Large intestine (tissue), 3 donors: ENCODE measurements around the gene DUSP10. TPM values are rescaled to one million over a fixed set of nuclear protein-coding genes. Genes with fewer than 3 reads are reported as not detected.

Experiments used
- DNase-seq, 2 donors: peaks; one replicate each; pipeline versions ENCODE4 v3.0.0 to v3.0.0-alpha.2; 2013
- H3K27ac ChIP-seq: one replicate; pipeline ENCODE4 v1.5.1; 2013; ENCODE audit warnings: low read length
- H3K27me3 ChIP-seq: 2 replicates; pipeline ENCODE4 v1.6.1; 2013; ENCODE audit warnings: low read length; ENCODE audit not compliant: control insufficient read depth, insufficient read depth
- H3K36me3 ChIP-seq: 2 replicates; pipeline ENCODE4 v1.6.1; 2013; ENCODE audit warnings: low read length; ENCODE audit not compliant: control insufficient read depth, insufficient read depth
- H3K4me1 ChIP-seq: one replicate; pipeline ENCODE4 v1.6.1; 2013; ENCODE audit warnings: low read length; ENCODE audit not compliant: control insufficient read depth, insufficient read depth
- H3K4me3 ChIP-seq: one replicate; pipeline ENCODE4 v1.5.1; 2013; ENCODE audit warnings: low read length
- H3K9me3 ChIP-seq: one replicate; pipeline ENCODE4 v1.6.1; 2013; ENCODE audit warnings: mild to moderate bottlenecking, low read depth, low read length, moderate library complexity; ENCODE audit not compliant: control insufficient read depth
- WGBS: methylation state at CpG from one replicate; pipeline ENCODE4 v1.1.5; 2013; ENCODE audit warnings: low lambda C conversion rate; ENCODE audit not compliant: insufficient coverage; 5-methylcytosine and 5-hydroxymethylcytosine counted together
- polyA plus RNA-seq: library from polyadenylated mRNA; unstranded; fragments of 120-200 nt; gene quantifications from one replicate; pipeline ENCODE4 v1.2.1, GENCODE V29; 2013

Gene DUSP10
- polyA plus RNA-seq, 1 donor, result 4.0 TPM

- Histone ChIP-seq H3K4me3 (no peak overlapping the region), H3K27me3 (no peaks in the 10 kb centered on the region), H3K9me3 (no peaks in the 10 kb centered on the region), H3K36me3 (no peaks in the 10 kb centered on the region), H3K27ac (no peak overlapping the region), H3K4me1 (no peaks in the 10 kb centered on the region)
- 63% methylated on average over 1 of the region's 2 CpGs for WGBS
- no peak for DNase-seq
Measured at GRCh38 chr1:221765527-221765926, 23.6 kb upstream of the DUSP10 start.

GRCh38 chr1:221762121-221762520, 20.2 kb upstream of the DUSP10 start:
- 71% methylated on average over 1 of the region's 2 CpGs for WGBS
- H3K9me3 ChIP-seq, result no peaks in the 10 kb centered on the region
- H3K4me3 ChIP-seq, result no peak overlapping the region

GRCh38 chr1:221761354-221762002, 19.6 kb upstream of the DUSP10 start:
- H3K4me3 ChIP-seq, result no peak overlapping the region
- H3K27me3 ChIP-seq, result no peaks in the 10 kb centered on the region
- 43% methylated on average over 1 of the region's 4 CpGs for WGBS
- no peaks in the 10 kb centered on the region for H3K9me3 ChIP-seq
- DNase-seq, result no peak
- H3K36me3 ChIP-seq, result no peaks in the 10 kb centered on the region
- no peaks in the 10 kb centered on the region for H3K4me1 ChIP-seq
- H3K27ac ChIP-seq, result no peak overlapping the region

More at GRCh38 chr1:221762121-221762520, 20.2 kb upstream of the DUSP10 start:
- Histone ChIP-seq H3K36me3 (no peaks in the 10 kb centered on the region), H3K4me1 (no peaks in the 10 kb centered on the region), H3K27me3 (no peaks in the 10 kb centered on the region), H3K27ac (no peak overlapping the region)
- no peak for DNase-seq

GRCh38 chr1:221760911-221761310, 19.0 kb upstream of the DUSP10 start:
- Histone ChIP-seq H3K4me3 (no peak overlapping the region), H3K4me1 (no peaks in the 10 kb centered on the region), H3K27me3 (no peaks in the 10 kb centered on the region), H3K9me3 (no peaks in the 10 kb centered on the region), H3K36me3 (no peaks in the 10 kb centered on the region), H3K27ac (no peak overlapping the region)
- WGBS, result 82% methylated on average over 3 of the region's 3 CpGs
- DNase-seq, result no peak

GRCh38 chr1:221759436-221759835, 17.5 kb upstream of the DUSP10 start:
- Histone ChIP-seq H3K27me3 (no peaks in the 10 kb centered on the region), H3K9me3 (no peaks in the 10 kb centered on the region), H3K4me1 (no peaks in the 10 kb centered on the region), H3K4me3 (no peak overlapping the region), H3K36me3 (no peaks in the 10 kb centered on the region), H3K27ac (no peak overlapping the region)
- DNase-seq, result no peak
- 83% methylated on average over 1 of the region's 3 CpGs for WGBS

GRCh38 chr1:221758455-221758854, 16.6 kb upstream of the DUSP10 start:
- H3K4me1 ChIP-seq, result no peaks in the 10 kb centered on the region
- no peaks in the 10 kb centered on the region for H3K36me3 ChIP-seq
- H3K9me3 ChIP-seq, result no peaks in the 10 kb centered on the region
- H3K27me3 ChIP-seq, result no peaks in the 10 kb centered on the region
- H3K27ac ChIP-seq, result no peak overlapping the region
- H3K4me3 ChIP-seq, result no peak overlapping the region
- DNase-seq, result no peak

- Histone ChIP-seq H3K9me3 (no peaks in the 10 kb centered on the region), H3K36me3 (no peaks in the 10 kb centered on the region), H3K27me3 (no peaks in the 10 kb centered on the region), H3K4me1 (no peaks in the 10 kb centered on the region), H3K27ac (no peak overlapping the region), H3K4me3 (no peak overlapping the region)
- no peak for DNase-seq
- 100% methylated on average over 1 of the region's 3 CpGs for WGBS
Measured at GRCh38 chr1:221756830-221757551, 15.1 kb upstream of the DUSP10 start.

GRCh38 chr1:221753828-221754188, 11.9 kb upstream of the DUSP10 start:
- WGBS, result no CpG with 5 or more reads among the region's 1 CpG
- no peak overlapping the region for H3K27ac ChIP-seq
- H3K9me3 ChIP-seq, result no peaks in the 10 kb centered on the region
- no peaks in the 10 kb centered on the region for H3K4me1 ChIP-seq
- no peaks in the 10 kb centered on the region for H3K27me3 ChIP-seq
- no peaks in the 10 kb centered on the region for H3K36me3 ChIP-seq
- no peak for DNase-seq
- no peak overlapping the region for H3K4me3 ChIP-seq

GRCh38 chr1:221751226-221751887, 9.5 kb upstream of the DUSP10 start:
- H3K4me3 ChIP-seq, result no peak overlapping the region
- 100% methylated on average over 1 of the region's 4 CpGs for WGBS
- no peak for DNase-seq
- H3K27ac ChIP-seq, result no peak overlapping the region
- H3K36me3 ChIP-seq, result no peaks in the 10 kb centered on the region
- H3K9me3 ChIP-seq, result no peaks in the 10 kb centered on the region
- no peaks in the 10 kb centered on the region for H3K4me1 ChIP-seq
- H3K27me3 ChIP-seq, result no peaks in the 10 kb centered on the region

- no peaks in the 10 kb centered on the region for H3K4me1 ChIP-seq
- DNase-seq, result no peak
- H3K9me3 ChIP-seq, result no peaks in the 10 kb centered on the region
- H3K27me3 ChIP-seq, result peaks cover 3% of the 10 kb centered on the region
- no peaks in the 10 kb centered on the region for H3K36me3 ChIP-seq
- H3K4me3 ChIP-seq, result no peak overlapping the region
- H3K27ac ChIP-seq, result no peak overlapping the region
- WGBS, result no CpG with 5 or more reads among the region's 2 CpGs
Measured at GRCh38 chr1:221748981-221749380, 7.1 kb upstream of the DUSP10 start.
